ENCODE results near the gene VPS13A.
"Not testable (repeated sequence)": the region's sequence is repeated elsewhere in the genome, so short reads cannot be mapped to it uniquely, and the experiment has no call there.

VPS13A gene

DNA sequence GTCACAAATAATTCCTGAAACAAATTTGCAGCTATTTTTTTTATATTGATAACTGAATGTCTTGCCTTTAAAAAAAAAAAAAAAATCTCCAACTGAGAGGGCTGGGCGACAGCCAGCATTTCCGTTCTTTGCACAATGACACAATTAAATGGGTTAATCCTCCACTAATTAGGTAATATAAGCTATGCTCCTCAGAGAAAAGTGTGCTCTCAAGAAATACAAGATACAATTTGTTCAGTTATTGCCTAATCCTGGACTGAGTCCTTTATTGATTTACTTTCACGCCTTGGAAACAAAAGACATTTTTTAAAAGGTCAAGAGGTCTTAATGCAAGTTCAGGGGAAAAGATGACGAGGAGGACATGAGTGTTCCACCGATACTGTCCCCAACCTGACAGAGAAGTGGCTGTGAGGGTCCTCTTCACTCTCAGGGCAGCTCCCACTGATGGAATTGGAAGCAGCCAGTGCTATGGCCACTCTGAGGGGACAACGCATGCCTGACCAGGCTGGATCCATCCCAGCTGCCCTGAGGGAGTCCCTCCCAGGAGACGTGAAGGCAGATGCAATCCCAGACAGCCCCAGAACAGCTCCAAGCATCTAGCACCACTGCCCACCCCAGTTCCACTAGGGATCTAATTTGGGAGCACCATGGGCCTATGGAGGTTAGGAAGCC is 250.1 kb downstream of the VPS13A start:
- DNase-seq, result no peak

GRCh38 chr9:77429928-77430327 is 252.6 kb downstream of the VPS13A start:
- no peak for DNase-seq

DNA sequence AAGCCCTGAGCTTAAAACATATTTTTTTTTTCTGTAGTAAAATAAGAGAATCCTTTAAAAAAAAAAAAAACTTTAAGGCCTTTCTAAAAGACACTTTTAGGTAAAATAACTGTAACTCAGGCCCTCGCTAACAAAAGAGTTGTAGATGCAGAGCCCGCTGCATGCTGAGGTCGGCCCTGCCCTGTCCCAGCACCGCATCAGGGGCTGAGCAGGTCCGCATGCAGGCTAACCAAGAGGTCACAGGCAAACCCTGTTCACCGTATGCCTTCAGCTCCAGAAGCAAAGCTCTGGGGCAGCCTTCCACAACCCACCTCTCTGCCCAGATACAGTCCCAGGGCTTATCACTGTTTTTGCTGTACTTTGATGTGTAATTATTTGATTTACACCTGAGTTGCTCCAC is 254.7 kb downstream of the VPS13A start:
- DNase-seq, result no peak

DNA sequence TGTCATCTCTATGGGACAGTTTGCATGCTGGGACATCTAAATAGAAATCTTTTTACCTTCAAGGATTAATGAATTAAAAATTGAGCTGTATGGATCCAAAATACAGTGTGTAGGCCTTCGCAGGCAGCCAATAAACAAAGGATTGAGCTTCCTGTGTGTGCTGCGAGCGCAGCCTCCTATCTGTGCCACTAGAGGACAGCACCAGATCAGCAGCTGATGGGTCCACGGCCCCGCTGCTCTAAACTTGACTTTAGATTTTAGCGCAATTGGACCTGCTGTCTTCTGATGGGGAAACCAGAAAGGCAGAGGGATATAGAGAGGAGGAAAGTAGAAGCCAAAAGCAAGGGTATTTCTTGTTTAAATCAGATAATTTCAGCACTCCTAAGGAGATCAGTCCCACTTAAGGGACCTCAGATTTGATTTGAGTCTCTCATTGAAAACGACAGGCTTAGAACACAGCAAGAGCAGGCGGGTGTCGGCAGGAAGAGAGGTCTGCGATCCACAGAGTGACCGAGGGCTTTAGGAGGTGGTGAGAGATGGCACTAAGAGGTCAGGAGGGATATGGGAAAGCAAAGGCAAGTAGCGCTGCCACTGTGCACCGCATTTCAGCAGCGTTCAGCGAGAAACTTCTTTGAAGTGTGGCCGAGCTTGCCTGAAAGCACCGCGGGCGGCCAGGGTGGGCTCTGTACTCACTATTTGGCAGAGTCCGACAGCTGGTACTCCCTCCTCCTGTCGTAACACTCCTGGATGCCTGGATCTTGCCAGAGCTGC is 256.5 kb downstream of the VPS13A start:
- peak; percentile 71 for DNase-seq

DNA sequence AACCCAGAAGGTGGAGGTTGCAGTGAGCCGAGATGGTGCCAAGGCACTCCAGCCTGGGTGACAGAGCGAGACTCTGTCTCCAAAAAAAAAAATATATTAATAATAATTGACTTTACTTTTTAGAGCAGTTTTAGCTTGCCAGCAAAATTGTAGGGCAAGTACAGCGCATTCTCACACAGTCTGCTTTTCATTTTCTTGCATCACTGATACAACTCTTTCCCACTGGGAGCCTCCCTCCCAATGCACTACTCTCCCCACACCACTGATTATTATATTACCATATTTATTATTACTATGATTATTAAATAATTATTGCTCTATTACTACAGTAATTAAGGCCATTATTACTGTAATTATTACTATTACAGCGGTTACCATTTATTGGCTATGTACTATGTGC is 257.9 kb downstream of the VPS13A start:
- no peak for DNase-seq

GRCh38 chr9:77435688-77436087 is 258.4 kb downstream of the VPS13A start:
- no peak for DNase-seq

GRCh38 chr9:77438653-77439052 is 261.3 kb downstream of the VPS13A start:
- DNase-seq, result no peak

GRCh38 chr9:77440057-77440456 is 262.7 kb downstream of the VPS13A start:
- DNase-seq, result no peak

- DNase-seq, result not testable (repeated sequence)
These were observed 263.8 kb downstream of the VPS13A start for GRCh38 chr9:77441124-77441523.

DNA sequence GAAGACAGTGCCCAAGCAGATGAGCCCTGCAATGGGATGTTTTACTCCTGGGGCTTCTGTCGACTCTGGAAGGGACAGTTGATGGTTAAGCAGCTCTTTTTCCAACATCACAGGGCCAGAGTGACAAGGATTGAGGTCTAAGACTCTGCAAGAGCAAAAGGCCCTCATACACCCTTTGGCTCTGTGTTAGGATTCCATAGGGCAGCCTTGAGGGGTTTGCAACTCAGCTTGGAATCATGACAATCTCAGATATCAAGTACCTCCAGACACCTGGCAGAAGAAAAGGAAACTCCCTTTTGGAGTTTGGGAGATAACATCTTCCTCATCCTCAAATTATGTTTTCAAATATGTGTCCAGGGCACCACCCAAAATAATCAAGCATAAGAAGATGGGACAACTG is 265.1 kb downstream of the VPS13A start:
- no peak for DNase-seq

GRCh38 chr9:77447646-77448045 is 270.3 kb downstream of the VPS13A start:
- no peak for DNase-seq

GRCh38 chr9:77449240-77450084 is 272.1 kb downstream of the VPS13A start:
- no peak for DNase-seq

GRCh38 chr9:77450085-77450475 is 272.7 kb downstream of the VPS13A start:
- DNase-seq, result no peak

DNA sequence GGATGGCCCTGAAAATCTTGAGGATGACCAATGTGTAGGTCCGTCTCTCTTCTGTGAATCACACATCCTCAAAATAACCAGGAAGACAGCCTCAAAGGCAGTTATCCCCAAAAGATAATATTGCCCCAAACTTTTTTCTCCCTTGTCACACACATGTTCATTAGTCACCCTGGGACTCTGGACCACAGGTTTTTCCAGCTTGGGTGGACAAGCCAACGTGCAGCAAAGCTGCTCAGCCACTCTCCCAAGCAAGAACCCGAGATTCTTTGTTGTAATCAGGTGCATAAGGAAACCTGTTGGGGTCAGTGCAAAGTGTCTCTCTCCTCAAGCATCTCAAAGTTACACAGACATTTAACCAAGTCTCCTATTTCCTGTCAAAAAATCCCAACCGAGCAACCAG is 274.2 kb downstream of the VPS13A start:
- DNase-seq, result no peak

GRCh38 chr9:77453825-77454647 is 276.7 kb downstream of the VPS13A start:
- DNase-seq, result no peak

DNA sequence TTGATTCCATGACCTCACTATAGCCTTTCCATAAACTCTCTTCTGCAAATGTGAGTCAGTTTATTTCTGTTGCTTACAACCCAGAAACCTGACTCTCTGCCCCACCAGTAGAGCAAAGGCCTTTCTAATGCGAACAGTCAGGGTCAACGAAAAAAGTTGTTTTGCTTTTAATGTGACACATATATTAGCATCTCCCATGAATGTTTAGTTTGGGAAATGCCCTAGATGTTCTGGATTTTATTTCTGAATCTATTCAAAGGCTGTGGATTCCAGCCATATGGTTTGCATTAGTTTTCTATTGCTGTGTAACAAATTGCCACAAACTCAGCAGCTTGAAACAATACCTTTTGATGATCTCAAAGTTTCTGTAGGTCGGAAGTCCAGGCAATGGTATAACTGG is 277.3 kb downstream of the VPS13A start:
- no peak for DNase-seq

GRCh38 chr9:77455312-77455927 is 278.1 kb downstream of the VPS13A start:
- peak; percentile 60 for DNase-seq

- peak; percentile 91 for DNase-seq
These were observed 279.6 kb downstream of the VPS13A start for GRCh38 chr9:77456829-77457437.

DNA sequence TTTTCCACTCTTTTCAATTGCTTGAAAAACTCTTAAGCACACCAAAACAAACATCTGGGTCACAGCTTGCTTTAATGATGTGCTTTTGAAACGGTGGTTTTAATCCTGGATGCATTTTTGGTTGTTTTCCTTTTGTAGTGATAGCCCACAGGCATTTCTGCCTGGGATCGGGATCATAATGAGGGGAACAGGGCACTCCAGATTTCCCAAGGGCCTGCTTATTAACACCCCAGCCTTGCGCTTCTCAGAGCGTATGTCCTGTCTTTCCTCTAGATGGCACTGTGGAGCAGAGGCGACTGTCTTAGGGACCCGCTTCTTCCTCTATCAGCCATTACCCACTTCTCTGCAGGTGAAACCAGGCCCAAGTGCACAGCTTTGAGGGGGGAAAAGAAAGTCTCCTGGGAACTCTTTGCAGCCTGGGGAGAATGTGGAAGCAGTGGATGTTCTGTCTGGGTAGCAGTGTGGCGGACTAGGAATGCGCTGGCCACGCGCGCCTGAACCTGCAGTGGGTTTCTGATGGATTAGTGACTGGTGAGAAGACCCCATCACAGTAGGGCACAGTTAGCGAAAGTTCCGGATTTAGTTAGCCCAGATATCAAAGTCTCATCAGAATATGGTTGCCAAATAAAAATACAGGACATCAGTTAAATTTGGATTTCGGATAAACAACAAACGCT is 280.7 kb downstream of the VPS13A start:
- peak; percentile 84 for DNase-seq

DNA sequence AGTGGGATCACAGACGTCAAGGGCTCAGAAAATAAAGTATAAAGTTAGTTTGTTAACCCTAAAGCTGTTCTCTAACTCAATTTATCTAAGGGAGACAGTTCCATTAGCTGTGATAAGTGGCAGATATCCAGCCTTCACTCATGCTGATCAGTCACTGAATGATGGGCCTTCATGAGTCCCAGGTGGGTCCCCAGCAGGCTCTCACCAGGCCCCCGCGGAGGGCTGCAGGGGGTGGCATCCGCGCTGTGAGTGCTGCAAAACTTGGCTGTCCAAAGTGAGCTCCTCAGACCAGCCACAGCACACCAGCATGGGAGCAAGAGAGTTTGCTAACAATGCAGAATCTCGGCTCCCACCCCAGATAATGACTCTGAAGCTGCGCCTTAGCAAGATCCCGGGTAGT is 283.6 kb downstream of the VPS13A start:
- DNase-seq, result no peak

DNA sequence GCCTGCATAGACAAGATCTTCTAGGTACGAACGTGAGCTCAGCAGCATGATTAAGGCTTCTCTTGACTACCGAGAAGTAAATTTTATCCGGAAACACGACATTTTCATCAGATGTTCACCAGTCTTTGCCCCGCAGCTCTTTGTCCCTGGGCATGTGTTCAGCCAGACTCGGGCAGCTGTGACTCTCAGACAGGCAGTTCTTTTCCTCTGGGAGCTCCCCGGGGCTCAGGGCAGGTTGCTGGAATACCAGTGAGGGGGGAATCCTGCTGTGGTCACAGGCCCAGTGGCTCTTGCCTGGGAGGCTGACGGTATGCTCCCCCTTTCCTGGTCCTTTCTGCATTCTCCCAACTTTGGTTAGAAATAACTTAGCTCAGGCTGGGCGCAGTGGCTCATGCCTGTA is 284.7 kb downstream of the VPS13A start:
- no peak for DNase-seq
